ENCODE results near the gene PROK2.

DNA sequence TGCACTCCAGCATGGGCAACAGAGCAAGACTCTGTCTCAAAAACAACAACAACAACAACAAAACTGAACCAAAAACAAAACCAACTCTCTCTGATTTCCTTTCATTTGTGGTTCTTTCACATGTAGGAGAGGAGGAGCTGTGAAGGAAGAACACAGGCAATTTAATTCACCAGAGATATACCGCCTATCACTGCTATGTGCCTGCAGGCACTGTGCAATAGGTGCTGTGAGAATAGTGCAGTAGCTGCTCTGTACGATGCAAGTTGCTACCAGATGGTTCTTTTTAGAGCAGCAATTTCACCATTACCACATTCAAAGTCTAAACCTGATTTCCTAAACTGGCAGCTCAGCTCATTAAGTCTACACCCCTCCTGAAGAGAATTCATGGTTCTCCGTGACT lies 11.3 kb upstream of the PROK2 start:
- TF ChIP-seq, protein P1, sequence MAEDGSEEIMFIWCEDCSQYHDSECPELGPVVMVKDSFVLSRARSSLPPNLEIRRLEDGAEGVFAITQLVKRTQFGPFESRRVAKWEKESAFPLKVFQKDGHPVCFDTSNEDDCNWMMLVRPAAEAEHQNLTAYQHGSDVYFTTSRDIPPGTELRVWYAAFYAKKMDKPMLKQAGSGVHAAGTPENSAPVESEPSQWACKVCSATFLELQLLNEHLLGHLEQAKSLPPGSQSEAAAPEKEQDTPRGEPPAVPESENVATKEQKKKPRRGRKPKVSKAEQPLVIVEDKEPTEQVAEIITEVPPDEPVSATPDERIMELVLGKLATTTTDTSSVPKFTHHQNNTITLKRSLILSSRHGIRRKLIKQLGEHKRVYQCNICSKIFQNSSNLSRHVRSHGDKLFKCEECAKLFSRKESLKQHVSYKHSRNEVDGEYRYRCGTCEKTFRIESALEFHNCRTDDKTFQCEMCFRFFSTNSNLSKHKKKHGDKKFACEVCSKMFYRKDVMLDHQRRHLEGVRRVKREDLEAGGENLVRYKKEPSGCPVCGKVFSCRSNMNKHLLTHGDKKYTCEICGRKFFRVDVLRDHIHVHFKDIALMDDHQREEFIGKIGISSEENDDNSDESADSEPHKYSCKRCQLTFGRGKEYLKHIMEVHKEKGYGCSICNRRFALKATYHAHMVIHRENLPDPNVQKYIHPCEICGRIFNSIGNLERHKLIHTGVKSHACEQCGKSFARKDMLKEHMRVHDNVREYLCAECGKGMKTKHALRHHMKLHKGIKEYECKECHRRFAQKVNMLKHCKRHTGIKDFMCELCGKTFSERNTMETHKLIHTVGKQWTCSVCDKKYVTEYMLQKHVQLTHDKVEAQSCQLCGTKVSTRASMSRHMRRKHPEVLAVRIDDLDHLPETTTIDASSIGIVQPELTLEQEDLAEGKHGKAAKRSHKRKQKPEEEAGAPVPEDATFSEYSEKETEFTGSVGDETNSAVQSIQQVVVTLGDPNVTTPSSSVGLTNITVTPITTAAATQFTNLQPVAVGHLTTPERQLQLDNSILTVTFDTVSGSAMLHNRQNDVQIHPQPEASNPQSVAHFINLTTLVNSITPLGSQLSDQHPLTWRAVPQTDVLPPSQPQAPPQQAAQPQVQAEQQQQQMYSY (CRISPR knock-in tag; IDR thresholded peaks at IDR 0.05) = no peak
- no peak for TF ChIP-seq TCF3 (IDR thresholded peaks at IDR 0.05; ENCODE audit: borderline replicate concordance, insufficient read depth, low read depth, low read length)
- TF ChIP-seq NR2C2 (IDR thresholded peaks at IDR 0.05; ENCODE audit: borderline replicate concordance, control insufficient read depth, insufficient read length, low read depth) = no peak
- no peak for TF ChIP-seq KDM1A (IDR thresholded peaks at IDR 0.05; ENCODE audit: borderline replicate concordance)
- TF ChIP-seq, protein P2, sequence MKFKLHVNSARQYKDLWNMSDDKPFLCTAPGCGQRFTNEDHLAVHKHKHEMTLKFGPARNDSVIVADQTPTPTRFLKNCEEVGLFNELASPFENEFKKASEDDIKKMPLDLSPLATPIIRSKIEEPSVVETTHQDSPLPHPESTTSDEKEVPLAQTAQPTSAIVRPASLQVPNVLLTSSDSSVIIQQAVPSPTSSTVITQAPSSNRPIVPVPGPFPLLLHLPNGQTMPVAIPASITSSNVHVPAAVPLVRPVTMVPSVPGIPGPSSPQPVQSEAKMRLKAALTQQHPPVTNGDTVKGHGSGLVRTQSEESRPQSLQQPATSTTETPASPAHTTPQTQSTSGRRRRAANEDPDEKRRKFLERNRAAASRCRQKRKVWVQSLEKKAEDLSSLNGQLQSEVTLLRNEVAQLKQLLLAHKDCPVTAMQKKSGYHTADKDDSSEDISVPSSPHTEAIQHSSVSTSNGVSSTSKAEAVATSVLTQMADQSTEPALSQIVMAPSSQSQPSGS (IDR thresholded peaks at IDR 0.05; ENCODE audit: low read length) = no peak
- TF ChIP-seq, protein P3, sequence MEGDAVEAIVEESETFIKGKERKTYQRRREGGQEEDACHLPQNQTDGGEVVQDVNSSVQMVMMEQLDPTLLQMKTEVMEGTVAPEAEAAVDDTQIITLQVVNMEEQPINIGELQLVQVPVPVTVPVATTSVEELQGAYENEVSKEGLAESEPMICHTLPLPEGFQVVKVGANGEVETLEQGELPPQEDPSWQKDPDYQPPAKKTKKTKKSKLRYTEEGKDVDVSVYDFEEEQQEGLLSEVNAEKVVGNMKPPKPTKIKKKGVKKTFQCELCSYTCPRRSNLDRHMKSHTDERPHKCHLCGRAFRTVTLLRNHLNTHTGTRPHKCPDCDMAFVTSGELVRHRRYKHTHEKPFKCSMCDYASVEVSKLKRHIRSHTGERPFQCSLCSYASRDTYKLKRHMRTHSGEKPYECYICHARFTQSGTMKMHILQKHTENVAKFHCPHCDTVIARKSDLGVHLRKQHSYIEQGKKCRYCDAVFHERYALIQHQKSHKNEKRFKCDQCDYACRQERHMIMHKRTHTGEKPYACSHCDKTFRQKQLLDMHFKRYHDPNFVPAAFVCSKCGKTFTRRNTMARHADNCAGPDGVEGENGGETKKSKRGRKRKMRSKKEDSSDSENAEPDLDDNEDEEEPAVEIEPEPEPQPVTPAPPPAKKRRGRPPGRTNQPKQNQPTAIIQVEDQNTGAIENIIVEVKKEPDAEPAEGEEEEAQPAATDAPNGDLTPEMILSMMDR (IDR thresholded peaks at IDR 0.05 in 2 of 3, conservative IDR thresholded peaks at IDR 0.05 in 1 of 3; ENCODE audit: control insufficient read depth in 2 of 3, extremely low read depth in 1 of 3, insufficient read depth in 1 of 3, low read depth in 3 of 3, low read length in 3 of 3) = no peak
- TF ChIP-seq, protein P4, sequence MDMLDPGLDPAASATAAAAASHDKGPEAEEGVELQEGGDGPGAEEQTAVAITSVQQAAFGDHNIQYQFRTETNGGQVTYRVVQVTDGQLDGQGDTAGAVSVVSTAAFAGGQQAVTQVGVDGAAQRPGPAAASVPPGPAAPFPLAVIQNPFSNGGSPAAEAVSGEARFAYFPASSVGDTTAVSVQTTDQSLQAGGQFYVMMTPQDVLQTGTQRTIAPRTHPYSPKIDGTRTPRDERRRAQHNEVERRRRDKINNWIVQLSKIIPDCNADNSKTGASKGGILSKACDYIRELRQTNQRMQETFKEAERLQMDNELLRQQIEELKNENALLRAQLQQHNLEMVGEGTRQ (IDR thresholded peaks at IDR 0.05; ENCODE audit: borderline replicate concordance, low read depth, low read length) = no peak
